GM12801 (cell line): Measurements from ENCODE around the gene LRRC27.

Experiments used
- CTCF ChIP-seq: IDR thresholded peaks from one replicate; pipeline ENCODE4 v1.5.1; 2011; ENCODE audit warnings: control low read depth; ENCODE audit not compliant: insufficient read length; ENCODE audit errors: extremely low read depth

The LRRC27 gene

DNA sequence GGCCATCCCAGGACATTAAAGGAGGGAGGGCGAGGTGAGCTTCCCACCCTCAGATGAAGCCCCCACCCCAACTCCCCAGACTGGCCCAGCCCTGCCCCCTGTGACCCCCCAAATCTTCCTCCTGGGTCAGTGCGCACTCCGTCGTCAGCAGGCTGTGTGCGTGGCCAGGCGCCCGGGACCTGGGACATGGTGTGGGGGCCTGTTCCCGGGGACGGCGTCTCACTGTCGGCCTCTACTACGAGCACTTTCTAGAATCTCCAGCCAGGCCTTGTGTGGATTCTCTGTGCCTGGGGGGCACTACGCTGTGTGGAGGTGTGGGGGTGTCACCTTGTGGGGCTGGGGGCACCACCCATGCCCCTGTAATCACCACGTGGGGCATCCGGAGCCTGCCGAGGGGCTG lies 74.8 kb downstream of the LRRC27 start:
- TF ChIP-seq CTCF: no peak

DNA sequence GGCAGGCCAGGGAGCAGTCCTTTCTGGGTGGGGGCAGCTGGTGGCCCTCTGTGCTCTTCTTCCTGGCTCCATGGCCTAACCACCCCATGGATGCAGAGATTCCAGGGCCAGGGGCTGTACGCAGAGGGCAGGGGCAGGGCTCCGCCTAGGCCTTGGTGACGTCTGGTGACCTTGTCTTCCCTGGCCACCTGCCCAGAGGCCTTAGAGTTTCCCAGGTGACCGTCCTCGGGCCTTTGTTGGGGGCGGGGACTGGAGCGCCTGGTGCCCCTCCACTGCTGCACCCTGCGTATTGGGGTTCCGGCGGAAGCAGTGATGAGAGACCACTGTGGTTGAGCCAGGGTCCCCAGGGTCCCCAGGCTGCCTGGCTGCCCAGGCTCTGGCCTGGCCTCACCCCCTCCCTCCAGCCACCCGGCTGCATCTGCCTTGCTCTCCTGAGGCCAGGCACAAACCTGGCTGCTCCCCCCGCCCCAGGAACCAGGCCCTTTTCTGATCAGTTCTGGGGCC lies 75.3 kb downstream of the LRRC27 start:
- no peak for TF ChIP-seq CTCF

GRCh38 chr10:132407846-132408278 lies 75.9 kb downstream of the LRRC27 start:
- TF ChIP-seq CTCF: no peak

- no peak for TF ChIP-seq CTCF
Observed at GRCh38 chr10:132408367-132408781, 76.4 kb downstream of the LRRC27 start.

GRCh38 chr10:132408823-132409666 lies 77.1 kb downstream of the LRRC27 start:
- TF ChIP-seq CTCF: no peak

GRCh38 chr10:132409667-132410028 lies 77.7 kb downstream of the LRRC27 start:
- TF ChIP-seq CTCF: no peak

DNA sequence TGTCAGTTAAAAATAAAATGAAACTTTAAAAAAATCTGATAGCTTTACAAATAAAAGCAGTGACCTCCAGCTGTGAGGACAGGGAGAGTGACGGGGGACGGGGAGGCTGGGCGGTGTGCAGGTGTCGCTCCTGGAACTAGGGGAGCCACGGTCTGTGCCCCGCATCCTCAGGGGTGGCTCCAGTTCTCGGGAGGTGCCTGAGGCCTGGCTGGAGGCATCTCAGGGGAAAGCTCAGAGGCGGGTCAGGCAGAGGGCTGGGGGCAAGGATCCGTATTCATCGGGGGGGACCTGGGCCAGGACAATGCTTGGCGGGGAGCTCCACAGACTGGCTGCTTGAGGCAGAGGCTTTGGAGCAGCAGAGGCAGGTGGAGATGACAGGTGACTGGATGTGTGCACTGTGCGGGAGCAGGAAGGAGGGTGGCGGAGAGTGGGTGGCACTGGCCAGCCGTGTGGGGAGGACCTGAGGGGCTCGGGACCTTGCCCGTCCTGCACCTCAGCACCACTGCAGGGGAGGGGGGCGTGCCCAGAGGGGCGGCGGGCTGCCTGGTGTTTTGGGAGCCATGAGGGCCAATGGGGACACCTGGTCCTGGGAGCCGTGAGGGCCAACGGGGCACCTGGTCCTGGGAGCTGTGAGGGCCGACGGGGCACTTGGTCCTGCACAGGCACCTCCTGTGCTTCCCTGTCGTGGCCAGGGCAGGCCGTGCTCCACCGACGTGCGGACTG lies 78.2 kb downstream of the LRRC27 start:
- TF ChIP-seq CTCF: no peak
